ENCODE data around the gene KPNA1.

DNA sequence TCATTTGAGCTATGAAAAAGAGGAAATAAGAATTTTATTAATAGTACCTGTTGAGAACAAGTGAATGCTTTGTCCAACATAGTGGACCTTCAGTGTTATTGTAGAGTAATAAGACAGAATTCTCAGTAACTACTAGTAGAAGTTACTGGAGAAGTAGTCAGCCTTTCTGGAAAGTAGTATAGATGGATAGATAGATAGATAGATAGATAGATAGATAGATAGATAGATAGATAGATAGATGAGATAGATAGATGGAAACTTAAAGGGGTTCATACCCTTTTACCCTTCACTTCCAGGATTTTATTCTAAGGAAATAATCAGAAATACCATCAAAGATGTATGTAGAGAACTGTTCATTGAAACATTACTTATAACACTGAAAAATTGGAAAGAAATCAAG, 125.5 kb downstream of the KPNA1 start:
- no peak for TF ChIP-seq CTCF (IDR thresholded peaks at IDR 0.05; ENCODE audit: poor library complexity)
- TF ChIP-seq EZH2phosphoT487 (IDR thresholded peaks at IDR 0.05; ENCODE audit: low read depth, severe bottlenecking, unreplicated experiment): no peak
- no peak for TF ChIP-seq EZH2 (IDR thresholded peaks at IDR 0.05; ENCODE audit: borderline replicate concordance)

Data from hepatocyte (in vitro differentiated cells).